ENCODE results near the gene DTX1. TPM values are rescaled to one million over a fixed set of nuclear protein-coding genes. Genes with fewer than 3 reads are reported as not detected.

Gene DTX1
- total RNA-seq, 1 donor from 2014 or later, result 1.5 TPM

DNA sequence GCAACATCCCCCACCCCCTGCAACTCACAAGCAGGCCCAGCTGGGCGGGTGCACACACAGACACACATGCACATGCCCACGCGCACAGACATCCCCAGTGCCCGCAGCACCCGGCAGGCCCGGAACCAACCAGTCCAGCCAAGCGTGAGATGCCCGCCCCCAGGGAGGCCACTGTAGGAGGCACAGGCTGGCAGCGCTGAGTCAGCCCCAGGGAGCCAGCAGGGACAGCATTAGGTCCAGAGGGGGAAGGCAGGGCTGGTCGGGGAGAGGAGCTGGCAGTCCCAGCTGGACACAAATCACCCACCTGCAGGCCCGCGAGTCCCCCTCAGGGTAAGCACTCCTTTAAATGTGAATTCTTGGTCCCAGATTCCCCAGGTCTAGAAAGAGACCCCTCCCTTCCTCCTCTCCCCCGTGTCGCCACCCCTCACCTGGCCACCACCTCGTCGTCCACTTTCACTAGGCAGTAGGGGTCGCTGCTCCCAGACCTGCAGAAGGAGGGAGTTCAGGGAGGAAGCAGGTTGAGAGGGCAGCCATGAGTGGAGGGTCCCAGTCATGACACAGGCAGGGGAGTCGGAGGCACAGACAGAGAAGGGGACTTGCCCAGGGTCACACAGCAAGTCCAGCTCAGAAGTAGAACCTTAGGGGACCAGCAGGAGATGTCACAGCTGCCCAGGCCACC lies 74.1 kb downstream of the DTX1 start:
- no peaks in the 10 kb centered on the region for H3K36me3 ChIP-seq
- H3K4me3 ChIP-seq, result no peak overlapping the region
- no peak for DNase-seq
- no peaks in the 10 kb centered on the region for H3K9me3 ChIP-seq (replicated peaks)
- H3K27me3 ChIP-seq (ENCODE audit: low read depth), result peaks cover 87% of the 10 kb centered on the region
- TF ChIP-seq, protein P1, sequence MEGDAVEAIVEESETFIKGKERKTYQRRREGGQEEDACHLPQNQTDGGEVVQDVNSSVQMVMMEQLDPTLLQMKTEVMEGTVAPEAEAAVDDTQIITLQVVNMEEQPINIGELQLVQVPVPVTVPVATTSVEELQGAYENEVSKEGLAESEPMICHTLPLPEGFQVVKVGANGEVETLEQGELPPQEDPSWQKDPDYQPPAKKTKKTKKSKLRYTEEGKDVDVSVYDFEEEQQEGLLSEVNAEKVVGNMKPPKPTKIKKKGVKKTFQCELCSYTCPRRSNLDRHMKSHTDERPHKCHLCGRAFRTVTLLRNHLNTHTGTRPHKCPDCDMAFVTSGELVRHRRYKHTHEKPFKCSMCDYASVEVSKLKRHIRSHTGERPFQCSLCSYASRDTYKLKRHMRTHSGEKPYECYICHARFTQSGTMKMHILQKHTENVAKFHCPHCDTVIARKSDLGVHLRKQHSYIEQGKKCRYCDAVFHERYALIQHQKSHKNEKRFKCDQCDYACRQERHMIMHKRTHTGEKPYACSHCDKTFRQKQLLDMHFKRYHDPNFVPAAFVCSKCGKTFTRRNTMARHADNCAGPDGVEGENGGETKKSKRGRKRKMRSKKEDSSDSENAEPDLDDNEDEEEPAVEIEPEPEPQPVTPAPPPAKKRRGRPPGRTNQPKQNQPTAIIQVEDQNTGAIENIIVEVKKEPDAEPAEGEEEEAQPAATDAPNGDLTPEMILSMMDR (IDR thresholded peaks at IDR 0.05; ENCODE audit: borderline replicate concordance), result no peak
- H3K4me1 ChIP-seq, result peaks cover 2% of the 10 kb centered on the region
- intact Hi-C loops (cut with micrococcal nuclease), result no loop called here
- no peak overlapping the region for H3K27ac ChIP-seq (replicated peaks)

DNA sequence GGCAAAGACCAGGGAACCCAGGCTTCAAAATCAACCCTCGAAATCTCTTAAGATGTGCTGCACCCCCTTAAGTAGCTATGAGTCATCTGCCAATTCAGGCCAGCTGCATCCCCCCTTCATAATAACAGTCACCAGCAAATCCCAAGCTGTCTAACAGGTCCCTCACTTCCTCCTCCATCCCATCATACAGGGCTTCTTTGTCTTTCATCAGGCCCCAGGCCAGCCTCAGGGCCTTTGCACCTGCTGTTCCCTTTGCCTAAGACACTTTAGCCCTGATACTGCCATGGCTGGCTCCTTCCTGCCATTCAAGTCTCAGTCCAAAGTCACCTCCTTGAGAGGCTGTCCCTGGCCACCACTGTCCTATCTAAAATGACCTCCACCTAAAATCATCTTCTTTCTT lies 75.0 kb downstream of the DTX1 start:
- Histone ChIP-seq H3K4me1 (peaks cover 7% of the 10 kb centered on the region), H3K9me3 (replicated peaks) (no peaks in the 10 kb centered on the region), H3K36me3 (no peaks in the 10 kb centered on the region), H3K4me3 (no peak overlapping the region), H3K27me3 (ENCODE audit: low read depth) (peaks cover 89% of the 10 kb centered on the region), H3K27ac (replicated peaks) (no peak overlapping the region)
- TF ChIP-seq, protein P1 (IDR thresholded peaks at IDR 0.05; ENCODE audit: borderline replicate concordance), result no peak
- no peak for DNase-seq
- intact Hi-C loops (cut with micrococcal nuclease), result no loop called here

DNA sequence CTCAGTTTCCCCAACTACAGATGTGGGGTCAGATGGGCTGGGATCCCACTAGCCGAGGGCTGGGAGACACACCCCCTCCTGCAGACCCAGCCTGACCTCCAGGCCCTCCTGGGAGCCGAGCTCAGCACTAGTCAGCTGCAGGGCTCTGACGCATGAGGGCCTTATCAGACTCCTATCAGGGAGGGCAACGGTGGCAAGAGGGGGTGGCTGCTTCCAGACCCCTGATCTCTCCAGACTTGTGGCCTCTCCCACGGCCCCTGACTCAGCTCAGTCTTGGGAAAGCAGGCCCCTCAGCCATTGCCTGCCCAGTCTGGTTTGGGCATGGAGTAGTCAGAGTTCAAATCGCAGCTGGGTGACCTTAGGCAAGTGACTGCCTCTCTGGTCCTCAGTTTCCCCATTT lies 76.5 kb downstream of the DTX1 start:
- Histone ChIP-seq H3K27ac (replicated peaks) (no peak overlapping the region), H3K4me3 (no peak overlapping the region), H3K36me3 (no peaks in the 10 kb centered on the region), H3K9me3 (replicated peaks) (no peaks in the 10 kb centered on the region), H3K27me3 (ENCODE audit: low read depth) (peaks cover 92% of the 10 kb centered on the region), H3K4me1 (peaks cover 7% of the 10 kb centered on the region)
- TF ChIP-seq, protein P1 (IDR thresholded peaks at IDR 0.05; ENCODE audit: borderline replicate concordance), result no peak
- intact Hi-C loops (cut with micrococcal nuclease), result no loop called here
- DNase-seq, result no peak

DNA sequence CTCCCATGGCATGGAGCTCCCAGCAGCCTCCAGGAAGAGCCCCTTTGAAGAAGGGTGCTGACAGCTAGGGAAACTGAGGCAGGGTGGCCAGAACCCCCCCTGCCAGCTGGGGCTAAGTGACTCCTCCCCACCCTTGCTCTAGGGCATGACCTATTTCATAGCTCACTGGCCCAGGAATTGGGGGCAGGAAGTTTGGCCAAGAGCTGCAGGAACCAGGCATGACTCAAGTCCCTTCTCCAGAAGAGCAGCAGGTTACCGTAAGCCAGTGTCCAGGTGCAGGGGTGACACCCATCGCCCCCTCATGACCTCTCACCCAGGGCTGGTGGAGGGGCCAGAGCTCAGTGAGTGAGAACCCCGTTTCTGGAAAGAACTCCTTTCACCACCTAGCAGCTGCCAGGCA lies 77.1 kb downstream of the DTX1 start:
- peaks cover 94% of the 10 kb centered on the region for H3K27me3 ChIP-seq (ENCODE audit: low read depth)
- TF ChIP-seq, protein P1 (IDR thresholded peaks at IDR 0.05; ENCODE audit: borderline replicate concordance), result no peak
- no peak overlapping the region for H3K27ac ChIP-seq (replicated peaks)
- peaks cover 7% of the 10 kb centered on the region for H3K4me1 ChIP-seq
- DNase-seq, result no peak
- no peaks in the 10 kb centered on the region for H3K9me3 ChIP-seq (replicated peaks)
- no peaks in the 10 kb centered on the region for H3K36me3 ChIP-seq
- H3K4me3 ChIP-seq, result no peak overlapping the region
- intact Hi-C loops (cut with micrococcal nuclease), result no loop called here

DNA sequence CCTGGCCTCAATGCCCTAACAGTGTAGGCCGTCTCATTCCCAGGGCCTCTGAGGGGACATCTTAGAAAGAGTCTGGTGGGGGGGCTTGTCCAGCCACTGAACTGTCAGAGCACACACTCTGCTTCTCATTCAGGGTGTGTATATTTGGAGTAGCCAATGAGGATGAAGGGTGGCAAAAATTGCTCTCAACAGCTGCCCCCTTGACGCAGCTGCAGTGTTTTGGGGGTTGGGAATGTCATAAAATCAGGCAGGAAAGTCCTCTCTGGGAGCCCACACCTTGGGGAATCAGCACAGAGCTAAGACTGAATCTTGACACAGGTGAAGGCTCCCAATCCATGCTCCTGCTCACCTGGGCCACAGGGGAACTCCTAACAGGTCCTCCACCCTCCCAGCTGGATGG lies 77.5 kb downstream of the DTX1 start:
- Histone ChIP-seq H3K27me3 (ENCODE audit: low read depth) (peaks cover 92% of the 10 kb centered on the region), H3K36me3 (no peaks in the 10 kb centered on the region), H3K4me1 (peaks cover 7% of the 10 kb centered on the region), H3K4me3 (no peak overlapping the region), H3K27ac (replicated peaks) (no peak overlapping the region), H3K9me3 (replicated peaks) (no peaks in the 10 kb centered on the region)
- no peak for DNase-seq
- TF ChIP-seq, protein P1 (IDR thresholded peaks at IDR 0.05; ENCODE audit: borderline replicate concordance), result no peak
- intact Hi-C loops (cut with micrococcal nuclease), result no loop called here

All from left ventricle myocardium inferior (tissue), 1 donor.